Activated T-cell treated with anti-CD3 and anti-CD28 coated beads, Interleukin-2, amount 50 U/mL, for 72 hours (primary cell): Measurements from ENCODE around the gene EPHB2. TPM values are rescaled to one million over a fixed set of nuclear protein-coding genes. Genes with fewer than 3 reads are reported as not detected.

Experiments used
- ATAC-seq, 2 donors: fragments of 150-1000 bp; cut with Tn5 transposase; replicated peaks in 1 of 2; 2 replicates each; pipeline ENCODE4 v1.10.0; 2021; ENCODE audit warnings: moderate library complexity in 2 of 2, mild to moderate bottlenecking in 1 of 2
- DNase-seq, 2 donors: peaks; one replicate each; pipeline ENCODE4 v3.0.0; 2021 to 2022; ENCODE audit warnings: mixed read lengths in 1 of 2
- H3K27ac Mint-ChIP-seq: one replicate; pipeline ENCODE4 v1.8.0; 2022; ENCODE audit warnings: mild to moderate bottlenecking, moderate library complexity, mixed read lengths
- H3K27me3 Mint-ChIP-seq: one replicate; pipeline ENCODE4 v1.8.0; 2022; ENCODE audit warnings: low read depth, mixed read lengths
- H3K36me3 Mint-ChIP-seq, 2 donors: one replicate each; pipeline ENCODE4 v1.8.0; 2022; ENCODE audit warnings: mixed read lengths in 2 of 2, mild to moderate bottlenecking in 1 of 2; ENCODE audit not compliant: insufficient read depth in 2 of 2
- H3K4me1 Mint-ChIP-seq: one replicate; pipeline ENCODE4 v1.8.0; 2022; ENCODE audit warnings: low read depth, mixed read lengths
- H3K4me3 Mint-ChIP-seq, 2 donors: one replicate each; pipeline ENCODE4 v1.8.0; 2022; ENCODE audit warnings: mild to moderate bottlenecking in 2 of 2, mixed read lengths in 2 of 2, moderate library complexity in 2 of 2
- H3K9me3 Mint-ChIP-seq, 2 donors: one replicate each; pipeline ENCODE4 v1.8.0; 2022; ENCODE audit warnings: mixed read lengths in 2 of 2
- total RNA-seq, 2 donors: library from RNA; stranded (reverse); gene quantifications; one replicate each; pipeline ENCODE4 v1.2.3, GENCODE V29; 2022

The EPHB2 gene
- total RNA-seq, 2 donors from 2014 or later: 0.22 TPM; not detected in 1

GRCh38 chr1:22824975-22825374, 114.3 kb downstream of the EPHB2 start:
- H3K4me3 Mint-ChIP-seq: no peak overlapping the region
- ATAC-seq (no peak), DNase-seq (no peak)
- no peak overlapping the region for H3K27ac Mint-ChIP-seq
- no peaks in the 10 kb centered on the region for H3K9me3 Mint-ChIP-seq
- no peaks in the 10 kb centered on the region for H3K4me1 Mint-ChIP-seq
- no peaks in the 10 kb centered on the region for H3K27me3 Mint-ChIP-seq
- H3K36me3 Mint-ChIP-seq: no peaks in the 10 kb centered on the region

GRCh38 chr1:22825486-22826189, 115.0 kb downstream of the EPHB2 start:
- H3K27me3 Mint-ChIP-seq: no peaks in the 10 kb centered on the region
- no peak for ATAC-seq

GRCh38 chr1:22826604-22827580, 116.3 kb downstream of the EPHB2 start:
- H3K27me3 Mint-ChIP-seq: no peaks in the 10 kb centered on the region
- no peaks in the 10 kb centered on the region for H3K4me1 Mint-ChIP-seq
- no peak overlapping the region for H3K4me3 Mint-ChIP-seq
- H3K36me3 Mint-ChIP-seq: no peaks in the 10 kb centered on the region
- ATAC-seq (no peak), DNase-seq (no peak)
- H3K27ac Mint-ChIP-seq: no peak overlapping the region
- no peaks in the 10 kb centered on the region for H3K9me3 Mint-ChIP-seq

More at GRCh38 chr1:22825486-22826189, 115.0 kb downstream of the EPHB2 start:
- Mint-ChIP-seq H3K4me1 (no peaks in the 10 kb centered on the region), H3K27ac (no peak overlapping the region), H3K36me3 (no peaks in the 10 kb centered on the region), H3K4me3 (no peak overlapping the region), H3K9me3 (no peaks in the 10 kb centered on the region)
- no peak for DNase-seq

GRCh38 chr1:22827666-22828483, 117.2 kb downstream of the EPHB2 start:
- ATAC-seq: no peak
- Mint-ChIP-seq H3K27ac (no peak overlapping the region), H3K9me3 (no peaks in the 10 kb centered on the region), H3K27me3 (no peaks in the 10 kb centered on the region), H3K4me1 (no peaks in the 10 kb centered on the region), H3K36me3 (no peaks in the 10 kb centered on the region), H3K4me3 (no peak overlapping the region)
- no peak for DNase-seq

GRCh38 chr1:22828484-22829308, 118.1 kb downstream of the EPHB2 start:
- Mint-ChIP-seq H3K27ac (no peak overlapping the region), H3K4me3 (no peak overlapping the region), H3K27me3 (no peaks in the 10 kb centered on the region), H3K9me3 (no peaks in the 10 kb centered on the region), H3K36me3 (no peaks in the 10 kb centered on the region), H3K4me1 (no peaks in the 10 kb centered on the region)
- ATAC-seq: no peak
- no peak for DNase-seq

GRCh38 chr1:22829309-22829989, 118.8 kb downstream of the EPHB2 start:
- Mint-ChIP-seq H3K9me3 (no peaks in the 10 kb centered on the region), H3K4me1 (no peaks in the 10 kb centered on the region), H3K27ac (no peak overlapping the region), H3K27me3 (no peaks in the 10 kb centered on the region), H3K4me3 (no peak overlapping the region), H3K36me3 (no peaks in the 10 kb centered on the region)
- ATAC-seq (no peak), DNase-seq (no peak)

GRCh38 chr1:22830041-22830566, 119.5 kb downstream of the EPHB2 start:
- H3K4me1 Mint-ChIP-seq: no peaks in the 10 kb centered on the region
- DNase-seq (no peak), ATAC-seq (no peak)
- no peaks in the 10 kb centered on the region for H3K36me3 Mint-ChIP-seq
- H3K4me3 Mint-ChIP-seq: no peak overlapping the region
- H3K27me3 Mint-ChIP-seq: no peaks in the 10 kb centered on the region
- H3K9me3 Mint-ChIP-seq: no peaks in the 10 kb centered on the region
- H3K27ac Mint-ChIP-seq: no peak overlapping the region

GRCh38 chr1:22830757-22831340, 120.2 kb downstream of the EPHB2 start:
- no peak for ATAC-seq
- H3K27ac Mint-ChIP-seq: no peak overlapping the region
- no peak for DNase-seq
- no peak overlapping the region for H3K4me3 Mint-ChIP-seq
- no peaks in the 10 kb centered on the region for H3K4me1 Mint-ChIP-seq
- no peaks in the 10 kb centered on the region for H3K9me3 Mint-ChIP-seq
- no peaks in the 10 kb centered on the region for H3K36me3 Mint-ChIP-seq
- no peaks in the 10 kb centered on the region for H3K27me3 Mint-ChIP-seq

GRCh38 chr1:22831729-22832413, 121.2 kb downstream of the EPHB2 start:
- no peak overlapping the region for H3K4me3 Mint-ChIP-seq
- H3K27me3 Mint-ChIP-seq: no peaks in the 10 kb centered on the region
- no peaks in the 10 kb centered on the region for H3K4me1 Mint-ChIP-seq
- H3K27ac Mint-ChIP-seq: no peak overlapping the region
- H3K36me3 Mint-ChIP-seq: no peaks in the 10 kb centered on the region
- DNase-seq (peak; percentile 12 to 17), ATAC-seq (peak; percentile 66 to 83)
- no peaks in the 10 kb centered on the region for H3K9me3 Mint-ChIP-seq

GRCh38 chr1:22832414-22832786, 121.8 kb downstream of the EPHB2 start:
- ATAC-seq: no peak
- H3K4me3 Mint-ChIP-seq: no peak overlapping the region
- no peak for DNase-seq
- H3K27me3 Mint-ChIP-seq: no peaks in the 10 kb centered on the region
- H3K4me1 Mint-ChIP-seq: no peaks in the 10 kb centered on the region
- H3K9me3 Mint-ChIP-seq: no peaks in the 10 kb centered on the region
- H3K27ac Mint-ChIP-seq: no peak overlapping the region
- H3K36me3 Mint-ChIP-seq: no peaks in the 10 kb centered on the region

- H3K9me3 Mint-ChIP-seq: no peaks in the 10 kb centered on the region
- ATAC-seq (no peak), DNase-seq (no peak)
- no peaks in the 10 kb centered on the region for H3K4me1 Mint-ChIP-seq
- no peak overlapping the region for H3K27ac Mint-ChIP-seq
- H3K36me3 Mint-ChIP-seq: no peaks in the 10 kb centered on the region
- H3K4me3 Mint-ChIP-seq: no peak overlapping the region
- H3K27me3 Mint-ChIP-seq: no peaks in the 10 kb centered on the region
These were observed 123.1 kb downstream of the EPHB2 start for GRCh38 chr1:22833699-22834098.
